Stimulated activated CD8-positive, alpha-beta memory T cell treated with anti-CD3 and anti-CD28 coated beads, Interleukin-15, amount 100 ng/mL, for 24 hours (primary cell): ENCODE results near the gene GJA5.
"Not testable (repeated sequence)": the region's sequence is repeated elsewhere in the genome, so short reads cannot be mapped to it uniquely, and the experiment has no call there.

Experiments
- DNase-seq: peaks from one replicate; pipeline ENCODE4 v3.0.0-alpha.2; 2020; ENCODE audit warnings: low read depth

Gene GJA5

GRCh38 chr1:147762233-147763024 lies 2.0 kb upstream of the GJA5 start:
- DNase-seq, result no peak

- DNase-seq, result no peak
These were observed 1.9 kb downstream of the GJA5 start for GRCh38 chr1:147758379-147759100.

DNA sequence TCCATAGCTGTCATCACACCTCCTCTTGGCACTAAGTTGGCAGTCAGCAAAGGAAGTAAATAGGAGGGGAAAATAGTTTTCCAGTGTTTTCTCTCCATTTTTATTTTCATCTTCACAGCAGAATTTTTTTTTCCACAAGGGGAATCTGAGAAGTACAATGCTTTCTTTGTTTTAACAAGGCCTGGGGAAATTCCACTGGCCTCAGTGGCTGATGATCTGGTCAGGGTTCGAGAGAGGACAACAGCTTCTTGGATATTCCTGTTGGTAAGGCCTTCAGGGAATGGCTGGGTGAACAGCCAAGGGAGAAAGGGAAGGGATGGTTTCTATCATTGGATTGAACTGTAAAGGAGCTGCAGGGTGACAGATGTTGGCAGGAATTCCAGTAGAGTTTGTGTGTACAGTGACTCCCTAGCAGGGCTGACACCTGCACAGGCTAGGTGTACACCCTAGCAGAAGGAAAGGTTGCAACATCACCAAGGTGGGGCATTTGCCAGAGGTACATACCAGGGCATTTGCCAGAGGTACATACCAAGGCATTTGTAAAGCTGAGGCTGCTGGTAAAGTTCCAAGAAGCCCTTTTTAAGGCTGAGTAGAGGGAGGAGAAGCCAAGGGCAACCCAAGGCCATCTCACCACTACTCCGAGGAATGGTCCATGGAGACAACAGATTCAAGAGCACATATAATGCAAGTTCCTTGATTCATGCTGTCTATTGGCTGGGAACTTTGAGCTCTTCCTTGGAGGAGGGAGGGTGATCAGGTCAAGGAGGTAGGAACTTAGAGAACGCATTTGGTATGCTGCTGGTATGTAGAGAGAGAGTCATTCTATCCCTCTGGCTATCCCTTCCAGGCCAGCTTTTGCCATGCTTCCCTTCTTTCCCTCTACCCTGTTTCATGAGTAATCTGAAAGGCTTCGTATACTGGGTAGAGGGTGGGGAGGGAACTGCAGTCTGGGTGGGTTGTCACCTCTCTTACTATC lies 3.1 kb downstream of the GJA5 start:
- DNase-seq, result no peak

- no peak for DNase-seq
These were observed 4.1 kb downstream of the GJA5 start for GRCh38 chr1:147756341-147756740.

- no peak for DNase-seq
These were observed 5.7 kb downstream of the GJA5 start for GRCh38 chr1:147754661-147755060.

GRCh38 chr1:147753081-147753480 lies 7.3 kb downstream of the GJA5 start:
- DNase-seq, result no peak

DNA sequence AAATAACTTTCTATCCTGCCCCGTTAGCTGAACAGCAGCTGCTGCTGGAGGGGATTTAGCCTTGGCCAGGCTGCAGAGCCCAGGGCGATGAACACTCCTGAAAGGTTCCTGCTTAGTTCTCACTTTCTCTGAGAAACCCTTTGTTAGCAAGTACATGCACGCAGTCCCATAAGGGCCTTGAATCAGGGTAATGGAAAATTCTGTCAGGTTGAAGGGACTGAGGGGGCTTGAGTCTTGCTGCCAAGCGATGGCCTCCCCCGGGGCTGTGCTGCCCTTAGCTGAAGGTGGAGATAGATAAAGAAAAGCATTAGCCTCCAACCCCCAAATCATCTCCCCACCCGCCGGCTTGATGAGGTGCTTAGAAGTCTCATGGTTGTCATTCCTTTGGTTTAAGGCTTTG lies 7.9 kb downstream of the GJA5 start:
- DNase-seq, result no peak

- no peak for DNase-seq
These were observed 9.1 kb downstream of the GJA5 start for GRCh38 chr1:147751346-147751745.

DNA sequence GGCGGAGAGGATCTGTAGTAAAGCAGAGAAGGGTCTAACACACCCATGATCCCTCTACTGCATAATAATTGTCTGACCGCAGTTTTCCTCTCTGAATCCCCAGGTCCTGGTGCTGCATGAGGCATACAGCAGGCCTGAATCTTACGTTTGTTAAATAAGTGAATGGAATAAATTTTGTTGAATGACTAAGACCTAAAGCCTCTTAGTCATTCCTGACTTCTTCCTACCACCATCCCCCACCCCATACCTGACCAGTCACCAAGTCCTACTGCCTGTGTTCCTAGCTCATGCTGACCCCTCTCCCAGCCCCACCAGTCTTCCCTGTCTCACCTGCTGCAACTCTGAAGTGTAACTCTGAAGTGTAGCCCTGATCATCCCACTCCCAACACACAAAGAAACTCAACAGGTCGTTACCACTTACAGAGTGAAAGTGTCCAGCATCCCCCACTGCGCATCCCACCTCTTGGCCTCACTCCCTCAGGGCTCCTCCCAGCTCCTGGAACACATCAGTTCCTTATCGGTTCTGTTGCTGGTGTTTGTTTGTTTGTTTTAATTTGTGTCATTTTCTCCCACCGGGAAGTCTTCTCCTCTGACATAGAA lies 9.7 kb downstream of the GJA5 start:
- no peak for DNase-seq

DNA sequence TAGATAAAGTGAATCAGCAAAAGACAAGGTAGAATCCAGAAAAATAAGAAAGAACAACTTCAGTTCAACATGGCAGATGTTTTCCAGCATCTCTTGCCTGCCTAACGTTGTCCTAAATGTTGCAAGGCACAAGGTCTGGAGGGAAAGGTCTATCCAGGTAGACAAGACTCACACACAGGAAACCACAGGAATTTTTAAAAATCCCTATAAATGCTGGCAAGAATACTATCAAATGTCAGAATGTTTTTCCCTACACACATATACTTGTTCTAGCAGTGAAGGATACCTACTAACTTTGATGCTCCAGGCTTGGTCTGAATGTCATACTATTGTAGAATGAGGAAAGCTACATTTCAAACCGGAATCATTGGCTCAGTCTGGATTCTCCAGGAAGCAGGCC lies 10.6 kb downstream of the GJA5 start:
- DNase-seq, result no peak

GRCh38 chr1:147748676-147749350 lies 11.6 kb downstream of the GJA5 start:
- no peak for DNase-seq

GRCh38 chr1:147747966-147748365 lies 12.4 kb downstream of the GJA5 start:
- DNase-seq, result no peak

- no peak for DNase-seq
These were observed 15.1 kb downstream of the GJA5 start for GRCh38 chr1:147745271-147745670.

- no peak for DNase-seq
These were observed 19.3 kb downstream of the GJA5 start for GRCh38 chr1:147741065-147741464.

GRCh38 chr1:147740391-147740790 lies 20.0 kb downstream of the GJA5 start:
- DNase-seq, result no peak

- no peak for DNase-seq
These were observed 21.5 kb downstream of the GJA5 start for GRCh38 chr1:147738739-147739476.

- DNase-seq, result no peak
These were observed 22.3 kb downstream of the GJA5 start for GRCh38 chr1:147738129-147738528.

- no peak for DNase-seq
These were observed 23.5 kb downstream of the GJA5 start for GRCh38 chr1:147736883-147737282.

DNA sequence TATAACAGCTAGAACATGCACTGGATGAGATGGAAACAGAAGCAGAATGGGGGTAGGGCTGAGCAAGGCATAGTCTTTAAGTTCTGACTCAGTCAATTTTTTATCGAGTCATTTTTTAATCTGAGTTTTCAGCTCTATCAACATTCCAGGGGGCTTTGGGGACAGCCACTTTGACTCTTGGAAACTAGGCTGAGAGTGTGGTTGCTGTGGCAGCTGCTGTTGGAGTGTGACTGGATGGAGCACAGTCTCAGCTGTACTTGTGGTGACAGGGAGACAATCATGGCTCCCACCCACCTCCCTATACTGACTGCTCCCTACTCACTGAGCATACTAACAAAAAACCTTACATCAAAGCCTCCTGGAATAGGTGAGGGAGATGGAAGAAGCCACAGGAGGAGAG lies 25.0 kb downstream of the GJA5 start:
- no peak for DNase-seq

DNA sequence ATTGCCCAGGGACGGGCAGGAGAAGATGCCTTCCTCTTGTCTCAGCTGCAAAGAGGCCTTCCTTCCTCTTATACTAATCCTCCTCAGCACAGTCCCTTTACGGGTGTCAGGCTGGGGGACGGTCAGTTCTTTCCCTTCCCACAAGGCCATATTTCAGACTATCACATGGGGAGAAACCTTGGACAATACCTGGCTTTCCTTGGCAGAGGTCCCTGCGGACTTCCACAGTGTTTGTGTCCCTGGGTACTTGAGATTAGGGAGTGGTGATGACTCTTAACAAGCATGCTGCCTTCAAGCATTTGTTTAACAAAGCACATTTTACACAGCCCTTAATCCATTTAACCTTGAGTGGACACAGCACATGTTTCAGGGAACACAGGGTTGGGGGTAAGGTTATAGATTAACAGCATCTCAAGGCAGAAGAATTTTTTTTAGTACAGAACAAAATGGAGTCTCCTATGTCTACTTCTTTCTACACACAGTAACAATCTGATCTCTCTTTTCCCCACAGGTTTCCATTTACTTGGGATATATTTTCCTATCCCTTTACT lies 26.0 kb downstream of the GJA5 start:
- DNase-seq, result not testable (repeated sequence)
